EL (cell line): ENCODE data around the gene OSBPL1A.
"Not testable (repeated sequence)": the region's sequence is repeated elsewhere in the genome, so short reads cannot be mapped to it uniquely, and the experiment has no call there.

Experiments used
- DNase-seq: peaks from one replicate; pipeline ENCODE4 v3.0.0-alpha.2; 2016

The OSBPL1A gene

GRCh38 chr18:24396082-24396633 lies 1.5 kb downstream of the OSBPL1A start:
- no peak for DNase-seq

GRCh38 chr18:24395049-24395795 lies 2.4 kb downstream of the OSBPL1A start:
- DNase-seq, result no peak

GRCh38 chr18:24388957-24389356 lies 8.7 kb downstream of the OSBPL1A start:
- no peak for DNase-seq

- no peak for DNase-seq
These were observed 10.9 kb downstream of the OSBPL1A start for GRCh38 chr18:24386681-24387080.

- no peak for DNase-seq
These were observed 16.5 kb downstream of the OSBPL1A start for GRCh38 chr18:24381126-24381525.

GRCh38 chr18:24380163-24380747 lies 17.4 kb downstream of the OSBPL1A start:
- no peak for DNase-seq

- no peak for DNase-seq
These were observed 19.0 kb downstream of the OSBPL1A start for GRCh38 chr18:24378598-24378997.

- DNase-seq, result not testable (repeated sequence)
These were observed 21.1 kb downstream of the OSBPL1A start for GRCh38 chr18:24376531-24376930.

GRCh38 chr18:24373328-24373727 lies 24.3 kb downstream of the OSBPL1A start:
- DNase-seq, result no peak

GRCh38 chr18:24372279-24372872 lies 25.2 kb downstream of the OSBPL1A start:
- DNase-seq, result no peak

- DNase-seq, result no peak
These were observed 27.5 kb downstream of the OSBPL1A start for GRCh38 chr18:24370120-24370519.

- no peak for DNase-seq
These were observed 28.2 kb downstream of the OSBPL1A start for GRCh38 chr18:24369426-24369825.

- no peak for DNase-seq
These were observed 28.9 kb downstream of the OSBPL1A start for GRCh38 chr18:24368749-24369148.

- DNase-seq, result no peak
These were observed 31.3 kb downstream of the OSBPL1A start for GRCh38 chr18:24366328-24366727.

GRCh38 chr18:24364177-24364576 lies 33.4 kb downstream of the OSBPL1A start:
- no peak for DNase-seq

GRCh38 chr18:24362757-24363156 lies 34.9 kb downstream of the OSBPL1A start:
- no peak for DNase-seq

- peak; percentile 57 for DNase-seq
These were observed 37.7 kb downstream of the OSBPL1A start for GRCh38 chr18:24359787-24360530.

GRCh38 chr18:24354278-24354677 lies 43.3 kb downstream of the OSBPL1A start:
- DNase-seq, result no peak

GRCh38 chr18:24346254-24346653 lies 51.4 kb downstream of the OSBPL1A start:
- DNase-seq, result no peak

- no peak for DNase-seq
These were observed 53.1 kb downstream of the OSBPL1A start for GRCh38 chr18:24344509-24344908.

GRCh38 chr18:24342347-24342746 lies 55.3 kb downstream of the OSBPL1A start:
- peak; percentile 60 for DNase-seq

- DNase-seq, result peak; percentile 19
These were observed 56.3 kb downstream of the OSBPL1A start for GRCh38 chr18:24341361-24341760.

GRCh38 chr18:24333084-24333483 lies 64.5 kb downstream of the OSBPL1A start:
- no peak for DNase-seq
